Activated B cell treated with CpG ODN at 0.5 μM for 24 hours (primary cell): ENCODE results near the gene KRT14. TPM values are rescaled to one million over a fixed set of nuclear protein-coding genes. Genes with fewer than 3 reads are reported as not detected.

Source experiments
- ATAC-seq: fragments of 200-7000 bp; cut with Tn5 transposase; one replicate; pipeline ENCODE4 v1.10.0; 2021; ENCODE audit warnings: low read depth, mild to moderate bottlenecking, moderate library complexity
- CTCF ChIA-PET: fragments of 350-600 bp; sonication (Branson Sonifier 250); formaldehyde crosslinking; loops from one replicate; lab custom pipeline; 2021; ENCODE audit warnings: antibody characterized with exemption; lab: Charles Lee
- POLR2A ChIA-PET: fragments of 350-600 bp; sonication (Branson Sonifier 250); formaldehyde crosslinking; loops from one replicate; lab custom pipeline; 2021; ENCODE audit warnings: antibody characterized with exemption; lab: Charles Lee
- DNase-seq: peaks from one replicate; pipeline ENCODE4 v3.0.0; 2022
- H3K27ac Mint-ChIP-seq: one replicate; pipeline ENCODE4 v1.8.0; 2020; ENCODE audit warnings: mixed read lengths
- H3K27me3 Mint-ChIP-seq: one replicate; pipeline ENCODE4 v1.8.0; 2021; ENCODE audit warnings: mixed read lengths
- H3K36me3 Mint-ChIP-seq: one replicate; pipeline ENCODE4 v1.8.0; 2021; ENCODE audit warnings: low read depth, mixed read lengths
- H3K4me1 Mint-ChIP-seq: one replicate; pipeline ENCODE4 v1.8.0; 2021; ENCODE audit warnings: mixed read lengths
- H3K4me3 Mint-ChIP-seq: one replicate; pipeline ENCODE4 v1.8.0; 2020; ENCODE audit warnings: mild to moderate bottlenecking, mixed read lengths
- H3K9me3 Mint-ChIP-seq: one replicate; pipeline ENCODE4 v1.8.0; 2020; ENCODE audit warnings: mixed read lengths
- intact Hi-C: fragments of 100-400 bp; cut with micrococcal nuclease; formaldehyde crosslinking; loops from one replicate; pipeline ENCODE4 v1.15.1; 2024
- total RNA-seq: library from RNA; stranded (reverse); gene quantifications from 2 replicates; pipeline ENCODE4 v1.2.3, GENCODE V29; 2022
- TF ChIP-seq, protein P1 (sequence below): fragments of 200-600 bp; IDR thresholded peaks from one replicate; pipeline ENCODE4 v1.8.0; 2022; ENCODE audit warnings: antibody characterized with exemption, mild to moderate bottlenecking

KRT14 gene
- total RNA-seq, 1 donor from 2014 or later, result not detected

GRCh38 chr17:41537614-41537954 lies 49.1 kb downstream of the KRT14 start:
- Mint-ChIP-seq H3K27ac (no peak overlapping the region), H3K4me1 (no peaks in the 10 kb centered on the region), H3K9me3 (no peaks in the 10 kb centered on the region), H3K36me3 (no peaks in the 10 kb centered on the region), H3K27me3 (peaks cover 42% of the 10 kb centered on the region), H3K4me3 (no peak overlapping the region)
- intact Hi-C loops, result no loop called here
- no peak for DNase-seq
- TF ChIP-seq, protein P1, sequence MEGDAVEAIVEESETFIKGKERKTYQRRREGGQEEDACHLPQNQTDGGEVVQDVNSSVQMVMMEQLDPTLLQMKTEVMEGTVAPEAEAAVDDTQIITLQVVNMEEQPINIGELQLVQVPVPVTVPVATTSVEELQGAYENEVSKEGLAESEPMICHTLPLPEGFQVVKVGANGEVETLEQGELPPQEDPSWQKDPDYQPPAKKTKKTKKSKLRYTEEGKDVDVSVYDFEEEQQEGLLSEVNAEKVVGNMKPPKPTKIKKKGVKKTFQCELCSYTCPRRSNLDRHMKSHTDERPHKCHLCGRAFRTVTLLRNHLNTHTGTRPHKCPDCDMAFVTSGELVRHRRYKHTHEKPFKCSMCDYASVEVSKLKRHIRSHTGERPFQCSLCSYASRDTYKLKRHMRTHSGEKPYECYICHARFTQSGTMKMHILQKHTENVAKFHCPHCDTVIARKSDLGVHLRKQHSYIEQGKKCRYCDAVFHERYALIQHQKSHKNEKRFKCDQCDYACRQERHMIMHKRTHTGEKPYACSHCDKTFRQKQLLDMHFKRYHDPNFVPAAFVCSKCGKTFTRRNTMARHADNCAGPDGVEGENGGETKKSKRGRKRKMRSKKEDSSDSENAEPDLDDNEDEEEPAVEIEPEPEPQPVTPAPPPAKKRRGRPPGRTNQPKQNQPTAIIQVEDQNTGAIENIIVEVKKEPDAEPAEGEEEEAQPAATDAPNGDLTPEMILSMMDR, result no peak
- ChIA-PET CTCF (no interaction called here), POLR2A (no interaction called here)
- ATAC-seq, result no peak

GRCh38 chr17:41536741-41537613 lies 49.7 kb downstream of the KRT14 start:
- Mint-ChIP-seq H3K4me1 (no peaks in the 10 kb centered on the region), H3K27ac (no peak overlapping the region), H3K27me3 (peaks cover 45% of the 10 kb centered on the region), H3K4me3 (no peak overlapping the region), H3K9me3 (no peaks in the 10 kb centered on the region), H3K36me3 (no peaks in the 10 kb centered on the region)
- intact Hi-C loops, result no loop called here
- no peak for ATAC-seq
- TF ChIP-seq, protein P1, result no peak
- no peak for DNase-seq
- ChIA-PET CTCF (no interaction called here), POLR2A (no interaction called here)

- Mint-ChIP-seq H3K4me3 (no peak overlapping the region), H3K27me3 (peaks cover 52% of the 10 kb centered on the region), H3K36me3 (no peaks in the 10 kb centered on the region), H3K27ac (no peak overlapping the region), H3K9me3 (no peaks in the 10 kb centered on the region), H3K4me1 (no peaks in the 10 kb centered on the region)
- ChIA-PET CTCF (no interaction called here), POLR2A (no interaction called here)
- DNase-seq (no peak), ATAC-seq (no peak)
- intact Hi-C loops, result no loop called here
- TF ChIP-seq, protein P1, result no peak
Observed at GRCh38 chr17:41535764-41536481, 50.8 kb downstream of the KRT14 start.

DNA sequence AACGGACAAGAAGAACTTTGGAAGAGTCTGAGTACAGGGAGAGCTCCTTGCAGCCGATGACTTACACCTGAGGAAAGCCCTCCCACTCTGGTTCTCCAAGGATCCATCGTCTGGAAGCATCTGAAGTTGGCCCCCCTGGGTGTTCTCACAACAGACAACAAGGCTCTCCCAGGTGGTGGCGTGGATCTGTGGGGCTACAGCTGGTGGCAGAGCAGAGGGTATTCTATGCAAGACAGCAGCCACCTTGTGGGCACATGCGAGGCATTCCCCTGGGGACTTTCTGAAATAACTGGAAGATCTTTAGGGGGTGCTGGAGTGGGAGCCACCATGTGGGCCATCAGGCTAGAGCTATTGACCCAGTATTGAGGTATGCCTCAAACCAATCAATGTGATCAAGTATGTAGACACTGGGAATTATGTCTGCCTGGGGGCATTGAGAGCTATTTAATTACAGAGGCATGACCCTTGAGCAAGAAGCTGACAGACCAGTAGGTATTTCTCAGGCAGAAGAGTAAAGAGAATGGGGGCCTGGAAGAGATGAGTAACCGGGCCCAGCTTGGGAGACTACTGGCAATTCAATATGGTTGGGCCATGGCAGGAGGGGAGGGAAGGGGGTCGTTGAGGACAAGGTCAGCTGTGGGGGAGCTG lies 51.7 kb downstream of the KRT14 start:
- Mint-ChIP-seq H3K27me3 (peaks cover 58% of the 10 kb centered on the region), H3K4me3 (no peak overlapping the region), H3K36me3 (no peaks in the 10 kb centered on the region), H3K27ac (no peak overlapping the region), H3K9me3 (no peaks in the 10 kb centered on the region), H3K4me1 (no peaks in the 10 kb centered on the region)
- DNase-seq (no peak), ATAC-seq (no peak)
- CTCF ChIA-PET, result no interaction called here
- intact Hi-C loops, result no loop called here
- POLR2A ChIA-PET, result no interaction called here
- TF ChIP-seq, protein P1, result no peak

- Mint-ChIP-seq H3K27me3 (peaks cover 68% of the 10 kb centered on the region), H3K9me3 (no peaks in the 10 kb centered on the region), H3K36me3 (no peaks in the 10 kb centered on the region), H3K27ac (no peak overlapping the region), H3K4me3 (no peak overlapping the region), H3K4me1 (no peaks in the 10 kb centered on the region)
- CTCF ChIA-PET, result no interaction called here
- no peak for ATAC-seq
- TF ChIP-seq, protein P1, result no peak
- DNase-seq, result no peak
- intact Hi-C loops, result no loop called here
- POLR2A ChIA-PET, result interaction anchor here (1.0 kb wide), 1 partner anchor 16 kb away, joined by 3 read pairs; no protein-coding TSS in a partner anchor
Observed at GRCh38 chr17:41533613-41534012, 53.1 kb downstream of the KRT14 start.
